GM12878 (cell line): ENCODE results near the gene MBD5. TPM values are rescaled to one million over a fixed set of nuclear protein-coding genes. Genes with fewer than 3 reads are reported as not detected.

Experiments
- ATAC-seq: fragments of 200-7000 bp; cut with Tn5 transposase; 3 replicates; pipeline ENCODE4 v1.9.1; 2020; ENCODE audit warnings: mild to moderate bottlenecking, moderate library complexity
- BruUV-seq: library from RNA; stranded (reverse); fragments of 400-500 nt; replicated peaks from 2 replicates; lab custom pipeline; 2021; lab: Mats Ljungman, UMichigan
- CTCF ChIA-PET: fragments of 300-600 bp; sonication (Branson Sonifier 250); formaldehyde crosslinking; extraction: SDS; loops from one replicate; lab custom pipeline; 2021; ENCODE audit warnings: inconsistent platforms; lab: Yijun Ruan, JAX
- POLR2A ChIA-PET: fragments of 350-600 bp; formaldehyde crosslinking; extraction: SDS; loops from one replicate; lab custom pipeline; 2021; ENCODE audit warnings: inconsistent platforms; lab: Charles Lee
- RAD21 ChIA-PET: fragments of 300-600 bp; sonication (Branson Sonifier 250); formaldehyde crosslinking; loops from one replicate; lab custom pipeline; 2023; ENCODE audit warnings: antibody characterized with exemption; ENCODE audit not compliant: unreplicated experiment; lab: Charles Lee
- SMC1A ChIA-PET: fragments of 300-600 bp; sonication (Branson Sonifier 250); formaldehyde crosslinking; loops from one replicate; lab custom pipeline; 2023; ENCODE audit not compliant: unreplicated experiment, uncharacterized antibody; lab: Charles Lee
- DNase-seq: peaks from one replicate; pipeline ENCODE4 v3.0.0-alpha.2; 2011; ENCODE audit warnings: low read depth, low spot score
- FAIRE-seq: peaks from 3 replicates; lab custom pipeline; 2011; peaks lifted over from hg19 to GRCh38; lab: Jason Lieb, UNC
- H2AFZ ChIP-seq: 2 replicates; pipeline ENCODE4 v1.6.0; 2011; ENCODE audit warnings: low read depth, low read length, control low read depth; ENCODE audit not compliant: control insufficient read depth
- H3K27ac ChIP-seq: 2 replicates; pipeline ENCODE4 v1.5.1; 2011; ENCODE audit warnings: control low read depth; ENCODE audit not compliant: control insufficient read depth, insufficient read depth
- H3K27me3 ChIP-seq, 2 experiments: replicated peaks in 1 of 2; 2 replicates each; pipeline versions ENCODE4 v1.6.0 to v1.6.1; 2011; ENCODE audit warnings: low read length in 1 of 2; ENCODE audit not compliant: control insufficient read depth in 2 of 2, insufficient read depth in 2 of 2
- H3K36me3 ChIP-seq, 2 experiments: 2 replicates each; pipeline ENCODE4 v1.5.1; 2011; ENCODE audit warnings: low read length in 1 of 2; ENCODE audit not compliant: control insufficient read depth in 2 of 2, insufficient read depth in 2 of 2
- H3K4me1 ChIP-seq: 2 replicates; pipeline ENCODE4 v1.6.1; 2011; ENCODE audit warnings: mild to moderate bottlenecking, low read length, moderate library complexity, mixed read lengths; ENCODE audit not compliant: control insufficient read depth, insufficient read depth
- H3K4me2 ChIP-seq: 2 replicates; pipeline ENCODE4 v1.6.0; 2011; ENCODE audit warnings: control low read depth; ENCODE audit not compliant: control insufficient read depth, insufficient read depth
- H3K4me3 ChIP-seq: fragments of 200-600 bp; sonication (generic); 2 replicates; pipeline ENCODE4 v1.5.1; 2016
- H3K79me2 ChIP-seq: 2 replicates; pipeline ENCODE4 v1.6.0; 2011; ENCODE audit warnings: low read length; ENCODE audit not compliant: control insufficient read depth, insufficient read depth
- H3K9ac ChIP-seq: 2 replicates; pipeline ENCODE4 v1.8.0; 2011; ENCODE audit warnings: low read length, control low read depth, mixed read lengths; ENCODE audit not compliant: control insufficient read depth, insufficient read depth
- H3K9me3 ChIP-seq: replicated peaks from 3 replicates; pipeline ENCODE4 v1.5.1; 2011; ENCODE audit warnings: mild to moderate bottlenecking, low read length; ENCODE audit not compliant: control insufficient read depth, insufficient read depth
- H4K20me1 ChIP-seq: 2 replicates; pipeline ENCODE4 v1.6.0; 2011; ENCODE audit not compliant: control insufficient read depth, insufficient read depth
- BRCA1 ChIP-seq: IDR thresholded peaks from 2 replicates; pipeline ENCODE4 v1.6.1; 2011; ENCODE audit warnings: low read depth, low read length, improper control_type of control experiment
- CEBPB ChIP-seq, 2 experiments: fragments of 150-350 bp in 1 of 2; IDR thresholded peaks; 2 replicates each; pipeline ENCODE4 v1.6.1; 2012 to 2014; ENCODE audit warnings: low read depth in 2 of 2, low read length in 2 of 2, borderline replicate concordance in 1 of 2, inconsistent platforms in 1 of 2
- CREM ChIP-seq: IDR thresholded peaks from 2 replicates; pipeline ENCODE4 v1.6.1; 2014; ENCODE audit warnings: antibody characterized with exemption, low read depth
- IKZF2 ChIP-seq, 2 experiments: fragments of 450-650 bp; IDR thresholded peaks; 2 replicates each; pipeline ENCODE4 v1.6.1; 2017; ENCODE audit warnings: mild to moderate bottlenecking in 2 of 2, moderate library complexity in 2 of 2
- JUND ChIP-seq: IDR thresholded peaks from 2 replicates; pipeline ENCODE4 v1.6.1; 2012; ENCODE audit warnings: low read depth, mild to moderate bottlenecking, low read length, improper control_type of control experiment, moderate library complexity
- MAX ChIP-seq: IDR thresholded peaks from 2 replicates; pipeline ENCODE4 v1.6.1; 2012; ENCODE audit warnings: low read depth, low read length, improper control_type of control experiment
- MXI1 ChIP-seq: fragments of 150-350 bp; IDR thresholded peaks from 2 replicates; pipeline ENCODE4 v1.6.1; 2011; ENCODE audit warnings: low read depth, mild to moderate bottlenecking, inconsistent platforms, low read length, improper control_type of control experiment
- MYC ChIP-seq: IDR thresholded peaks from 2 replicates; pipeline ENCODE4 v1.6.1; 2011; ENCODE audit warnings: mild to moderate bottlenecking, low read length, moderate library complexity, inconsistent platforms; ENCODE audit not compliant: insufficient read depth, insufficient replicate concordance, insufficient read length, severe bottlenecking
- NFXL1 ChIP-seq: fragments of 450-650 bp; IDR thresholded peaks from 2 replicates; pipeline ENCODE4 v1.6.1; 2017; ENCODE audit warnings: antibody characterized with exemption, mild to moderate bottlenecking, borderline replicate concordance
- NFYB ChIP-seq: IDR thresholded peaks from 2 replicates; pipeline ENCODE4 v1.6.1; 2011; ENCODE audit warnings: low read depth, mild to moderate bottlenecking, low read length, improper control_type of control experiment, moderate library complexity; ENCODE audit not compliant: insufficient read depth
- NR2C1 ChIP-seq: fragments of 450-650 bp; IDR thresholded peaks from 2 replicates; pipeline ENCODE4 v1.6.1; 2017; ENCODE audit warnings: antibody characterized with exemption, mild to moderate bottlenecking, moderate library complexity
- POLR2A ChIP-seq: IDR thresholded peaks from 2 replicates; pipeline ENCODE4 v1.6.1; 2011; ENCODE audit warnings: low read depth, mild to moderate bottlenecking, low read length
- RAD51 ChIP-seq: fragments of 450-650 bp; IDR thresholded peaks from 2 replicates; pipeline ENCODE4 v1.6.1; 2016; ENCODE audit warnings: moderate library complexity, mild to moderate bottlenecking, inconsistent platforms
- SIN3A ChIP-seq: IDR thresholded peaks from 2 replicates; pipeline ENCODE4 v1.6.1; 2012; ENCODE audit warnings: low read depth, low read length, improper control_type of control experiment
- USF2 ChIP-seq: IDR thresholded peaks from 2 replicates; pipeline ENCODE4 v1.6.1; 2011; ENCODE audit warnings: low read depth, low read length, improper control_type of control experiment, borderline replicate concordance
- WGBS: methylation state at CpG from one replicate; pipeline ENCODE4 v1.1.6; 2016; ENCODE audit warnings: low lambda C conversion rate; ENCODE audit not compliant: insufficient replicate concordance, insufficient coverage; ENCODE audit errors: missing lambda C conversion rate; 5-methylcytosine and 5-hydroxymethylcytosine counted together
- in situ Hi-C: fragments of 300-500 bp; cut with MboI; formaldehyde crosslinking; loops from 9 replicates; pipeline ENCODE4 v1.14.3; 2018; ENCODE audit warnings: mixed read lengths
- intact Hi-C: fragments of 100-400 bp; cut with micrococcal nuclease; formaldehyde crosslinking; loops from one replicate; pipeline ENCODE4 v1.14.2; 2022; ENCODE audit not compliant: unreplicated experiment
- polyA plus RNA-seq, 11 experiments: library from polyadenylated mRNA; depleted of rRNA in 4 of 11; unstranded in 6 of 11; stranded (reverse) in 5 of 11; fragments of >200 nt; fragmentation: Nextera tagmentation in 4 of 11; fragmentation: Illumina TruSeq in 1 of 11; extraction: Ambion mirVana in 4 of 11; extraction: Trizol in 1 of 11; gene quantifications; 1 replicate in 1 of 11; 2 replicates in 10 of 11; pipeline versions ENCODE4 v1.2.1 to v1.2.3, GENCODE V29; 2011 to 2016; ENCODE audit warnings: inconsistent platforms in 2 of 11, missing spikeins in 2 of 11, low read depth in 1 of 11
- total RNA-seq, 4 experiments: library from RNA; depleted of rRNA in 3 of 4; stranded (reverse); fragments of >200 nt in 3 of 4; fragmentation: Illumina TruSeq in 1 of 4; extraction: Trizol in 1 of 4; gene quantifications; 2 replicates each; pipeline versions ENCODE4 v1.2.1 to v1.2.3, GENCODE V29; 2013 to 2021

MBD5 gene
- total and polyA plus RNA-seq, 10 of the 15 experiments (the other 5 are each of a cell fraction or from before 2014, with no cell fraction given), result 7.4 to 58.0 (median 21.2) TPM

- POLR2A ChIA-PET, result interaction anchor here (0.9 to 1.7 kb wide), 3 partner anchors 354 to 534 kb away, joined by 3 to 5 read pairs (median 4); no protein-coding TSS in a partner anchor
- RAD21 ChIA-PET, result interaction anchor here (0.6 to 5.2 kb wide), 61 partner anchors 8 to 598 kb away, joined by 3 to 184 read pairs (median 5); partner anchors contain the start of genes EPC2, MBD5 and ORC4
- no peak for DNase-seq
- Histone ChIP-seq H2AFZ (peak overlapping the region; percentile 70), H3K79me2 (no peaks in the 10 kb centered on the region), H3K4me2 (peak overlapping the region; percentile 49; the same call in 1 of the 2 replicates), H4K20me1 (no peaks in the 10 kb centered on the region), H3K36me3 (no peaks in the 10 kb centered on the region), H3K4me1 (no peaks in the 10 kb centered on the region), H3K27ac (no peak overlapping the region), H3K9ac (no peak overlapping the region), H3K9me3 (no peaks in the 10 kb centered on the region), H3K4me3 (no peak overlapping the region), H3K27me3 (no peaks in the 10 kb centered on the region)
- ATAC-seq, result peak; percentile 6; the same call in 2 of the 3 replicates
- 75% methylated on average over 3 of the region's 3 CpGs for WGBS
- FAIRE-seq, result no peak
- CTCF ChIA-PET, result interaction anchor here (0.6 to 8.5 kb wide), 70 partner anchors 8 to 599 kb away, joined by 3 to 275 read pairs (median 5); no protein-coding TSS in a partner anchor
- intact Hi-C loops (loop anchor here (1.0 to 10.0 kb wide), 4 partner anchors 304 to 572 kb away; no protein-coding TSS in a partner anchor), in situ Hi-C loops (no loop called here)
- no TSS peak for BruUV-seq
- no peak for TF ChIP-seq MAX
- TF ChIP-seq USF2, result no peak
- no peak for TF ChIP-seq IKZF2 (IDR thresholded peaks at IDR 0.05)
- TF ChIP-seq CEBPB (IDR thresholded peaks at IDR 0.05; ENCODE audit: borderline replicate concordance in 1 of 2, low read depth in 2 of 2, low read length in 2 of 2), result no peak
- no peak for TF ChIP-seq RAD51
- no peak for TF ChIP-seq JUND
- TF ChIP-seq SIN3A, result no peak
- TF ChIP-seq CREM, result no peak
- TF ChIP-seq BRCA1, result no peak
- TF ChIP-seq NR2C1, result no peak
- no peak for TF ChIP-seq NFXL1
- no peak for TF ChIP-seq MXI1
- no peak for TF ChIP-seq NFYB
- no peak for TF ChIP-seq MYC
- no peak for TF ChIP-seq POLR2A
- SMC1A ChIA-PET, result interaction anchor here (0.5 to 3.2 kb wide), 68 partner anchors 8 to 598 kb away, joined by 3 to 145 read pairs (median 5); partner anchors contain the start of genes MBD5 and ORC4
Observed at GRCh38 chr2:148508878-148509287, 488.0 kb downstream of the MBD5 start.
